Naive thymus-derived CD4-positive, alpha-beta T cell (primary cell): ENCODE measurements around the gene COBLL1. TPM values are rescaled to one million over a fixed set of nuclear protein-coding genes. Genes with fewer than 3 reads are reported as not detected.

Source experiments
- ATAC-seq: fragments of 150-1000 bp; cut with Tn5 transposase; 2 replicates; pipeline ENCODE4 v1.10.0; 2021; ENCODE audit warnings: mild to moderate bottlenecking, moderate library complexity
- CTCF ChIA-PET: fragments of 350-600 bp; sonication (Branson Sonifier 250); formaldehyde crosslinking; loops from one replicate; lab custom pipeline; 2021; ENCODE audit warnings: antibody characterized with exemption; lab: Charles Lee
- POLR2A ChIA-PET: fragments of 350-600 bp; sonication (Branson Sonifier 250); formaldehyde crosslinking; loops from one replicate; lab custom pipeline; 2021; ENCODE audit warnings: antibody characterized with exemption, inconsistent platforms; lab: Charles Lee
- DNase-seq, 9 donors: peaks; one replicate each; pipeline versions ENCODE4 v3.0.0 to v3.0.0-alpha.2; 2020 to 2022; ENCODE audit warnings: mixed read lengths in 1 of 9
- H3K27ac ChIP-seq: one replicate; pipeline ENCODE4 v1.7.0; 2013; ENCODE audit warnings: mild to moderate bottlenecking, low read depth, low read length, moderate library complexity
- H3K27me3 ChIP-seq, 2 donors: one replicate each; pipeline ENCODE4 v1.7.0; 2013; ENCODE audit warnings: low read length in 2 of 2, mild to moderate bottlenecking in 2 of 2, moderate library complexity in 2 of 2; ENCODE audit not compliant: control insufficient read depth in 2 of 2, insufficient read depth in 2 of 2
- H3K36me3 ChIP-seq, 3 experiments: 1 replicate in 2 of 3; 2 replicates in 1 of 3; pipeline ENCODE4 v1.7.0; 2013; ENCODE audit warnings: low read length in 3 of 3, mild to moderate bottlenecking in 3 of 3, moderate library complexity in 1 of 3; ENCODE audit not compliant: insufficient read depth in 3 of 3, control insufficient read depth in 2 of 3
- H3K4me1 ChIP-seq, 2 donors: one replicate each; pipeline ENCODE4 v1.7.0; 2013; ENCODE audit warnings: low read length in 2 of 2, mild to moderate bottlenecking in 2 of 2, moderate library complexity in 1 of 2; ENCODE audit not compliant: control insufficient read depth in 2 of 2, insufficient read depth in 2 of 2
- H3K4me3 ChIP-seq: 2 replicates; pipeline ENCODE4 v1.7.0; 2013; ENCODE audit warnings: mild to moderate bottlenecking, low read length
- H3K9me3 ChIP-seq, 3 experiments: 1 replicate in 2 of 3; 2 replicates in 1 of 3; pipeline ENCODE4 v1.7.0; 2013; ENCODE audit warnings: low read length in 3 of 3; ENCODE audit not compliant: control insufficient read depth in 2 of 3
- H3K27ac Mint-ChIP-seq, 9 donors: one replicate each; pipeline ENCODE4 v1.8.0; 2020 to 2022; ENCODE audit warnings: mixed read lengths in 9 of 9, mild to moderate bottlenecking in 8 of 9, moderate library complexity in 5 of 9, inconsistent platforms in 2 of 9
- H3K27me3 Mint-ChIP-seq, 5 donors: one replicate each; pipeline ENCODE4 v1.8.0; 2021 to 2022; ENCODE audit warnings: mixed read lengths in 5 of 5, mild to moderate bottlenecking in 1 of 5
- H3K36me3 Mint-ChIP-seq, 5 donors: one replicate each; pipeline ENCODE4 v1.8.0; 2020 to 2022; ENCODE audit warnings: mixed read lengths in 5 of 5, mild to moderate bottlenecking in 3 of 5, inconsistent platforms in 1 of 5
- H3K4me1 Mint-ChIP-seq, 7 donors: one replicate each; pipeline ENCODE4 v1.8.0; 2020 to 2022; ENCODE audit warnings: mixed read lengths in 7 of 7, mild to moderate bottlenecking in 3 of 7, inconsistent platforms in 1 of 7
- H3K4me3 Mint-ChIP-seq, 10 donors: one replicate each; pipeline ENCODE4 v1.8.0; 2020 to 2022; ENCODE audit warnings: mild to moderate bottlenecking in 10 of 10, mixed read lengths in 10 of 10, moderate library complexity in 6 of 10, inconsistent platforms in 2 of 10
- H3K9me3 Mint-ChIP-seq, 11 donors: one replicate each; pipeline ENCODE4 v1.8.0; 2020 to 2022; ENCODE audit warnings: mixed read lengths in 11 of 11, mild to moderate bottlenecking in 4 of 11, inconsistent platforms in 1 of 11, moderate library complexity in 1 of 11
- intact Hi-C, 2 donors: fragments of 100-400 bp; cut with micrococcal nuclease; formaldehyde crosslinking; loops; one replicate each; pipeline ENCODE4 v1.15.1; 2023
- polyA plus RNA-seq, 2 donors: library from polyadenylated mRNA; unstranded; fragments of 300-500 nt; fragmentation: Illumina TruSeq; gene quantifications; one replicate each; pipeline ENCODE4 v1.2.3, GENCODE V29; 2021
- total RNA-seq, 6 experiments: library from RNA in 5 of 6; stranded (reverse) in 5 of 6; gene quantifications; 1 replicate in 5 of 6; 2 replicates in 1 of 6; pipeline ENCODE4 v1.2.3 and lab custom pipeline; 2021 to 2026

The COBLL1 gene
- total and polyA plus RNA-seq, 7 experiments from 2014 or later = 0.22 to 8.0 (median 0.57) TPM; not detected in 2

DNA sequence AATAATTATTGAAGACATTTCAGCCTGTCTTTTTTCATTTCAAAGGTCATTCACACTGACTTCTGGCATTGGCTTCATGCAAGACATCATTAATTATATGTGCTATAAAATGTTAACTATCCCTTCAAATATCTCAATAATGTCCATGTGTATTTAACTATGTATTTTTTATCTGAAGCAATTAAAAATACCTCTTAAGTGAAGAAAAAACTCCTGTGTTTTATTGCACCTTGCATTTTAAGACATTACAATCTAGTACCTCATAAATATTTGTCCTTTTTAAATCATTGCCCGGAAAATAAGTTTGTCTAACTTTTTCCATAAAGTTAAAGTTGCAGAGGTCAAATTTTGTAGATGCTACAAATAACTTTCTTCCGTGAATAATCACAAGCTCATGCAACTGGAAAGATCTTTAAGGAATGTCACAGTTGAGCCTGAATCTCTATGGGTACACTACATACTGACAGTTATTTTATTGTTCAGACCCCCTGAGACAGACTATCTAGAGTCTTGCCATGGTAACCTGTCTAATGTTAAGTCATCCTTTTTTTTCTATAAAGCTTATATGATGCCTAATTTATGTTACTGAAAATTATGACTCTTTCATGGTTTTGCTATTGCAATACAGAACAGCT lies 38.4 kb upstream of the COBLL1 start:
- ChIA-PET POLR2A (no interaction called here), CTCF (no interaction called here)
- H3K4me3 ChIP-seq = no peak overlapping the region
- no peaks in the 10 kb centered on the region for H3K9me3 ChIP-seq
- DNase-seq = no peak
- H3K4me1 Mint-ChIP-seq = no peaks in the 10 kb centered on the region
- no peak overlapping the region for H3K27ac Mint-ChIP-seq
- no peaks in the 10 kb centered on the region for H3K36me3 Mint-ChIP-seq
- H3K4me1 ChIP-seq = no peaks in the 10 kb centered on the region
- H3K9me3 Mint-ChIP-seq = peaks cover 0 to 2% (median 0%) of the 10 kb centered on the region in 11 donors
- ATAC-seq = no peak
- no peak overlapping the region for H3K27ac ChIP-seq
- no peaks in the 10 kb centered on the region for H3K36me3 ChIP-seq
- intact Hi-C loops = no loop called here
- no peaks in the 10 kb centered on the region for H3K27me3 Mint-ChIP-seq
- no peaks in the 10 kb centered on the region for H3K27me3 ChIP-seq
- no peak overlapping the region for H3K4me3 Mint-ChIP-seq

DNA sequence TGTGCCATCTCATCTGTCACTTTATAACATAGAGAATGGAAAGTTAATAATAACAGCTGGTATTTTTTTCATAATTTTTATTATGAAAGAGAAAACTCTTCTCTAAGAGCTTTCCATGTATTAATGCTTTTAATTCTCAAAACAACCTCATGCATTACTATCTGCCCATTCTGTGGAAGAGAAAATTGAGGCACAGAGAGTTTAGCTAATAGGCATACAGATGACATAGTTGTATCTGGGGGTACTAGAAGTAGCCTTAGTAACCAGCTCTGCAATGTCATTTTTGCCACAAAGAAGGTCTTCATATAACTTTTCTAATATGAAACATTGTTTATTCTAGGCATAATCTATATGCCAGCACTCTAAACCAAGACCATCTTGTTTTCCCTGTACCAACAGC lies 36.3 kb upstream of the COBLL1 start:
- no peaks in the 10 kb centered on the region for H3K36me3 Mint-ChIP-seq
- CTCF ChIA-PET = no interaction called here
- POLR2A ChIA-PET = no interaction called here
- intact Hi-C loops = no loop called here
- H3K27ac Mint-ChIP-seq = no peak overlapping the region
- Histone ChIP-seq H3K4me3 (no peak overlapping the region), H3K9me3 (no peaks in the 10 kb centered on the region), H3K4me1 (no peaks in the 10 kb centered on the region), H3K27ac (no peak overlapping the region), H3K36me3 (no peaks in the 10 kb centered on the region), H3K27me3 (no peaks in the 10 kb centered on the region)
- no peaks in the 10 kb centered on the region for H3K27me3 Mint-ChIP-seq
- peaks cover 0 to 6% (median 0%) of the 10 kb centered on the region in 11 donors for H3K9me3 Mint-ChIP-seq
- H3K4me1 Mint-ChIP-seq = no peaks in the 10 kb centered on the region
- DNase-seq (no peak), ATAC-seq (no peak)
- H3K4me3 Mint-ChIP-seq = no peak overlapping the region

DNA sequence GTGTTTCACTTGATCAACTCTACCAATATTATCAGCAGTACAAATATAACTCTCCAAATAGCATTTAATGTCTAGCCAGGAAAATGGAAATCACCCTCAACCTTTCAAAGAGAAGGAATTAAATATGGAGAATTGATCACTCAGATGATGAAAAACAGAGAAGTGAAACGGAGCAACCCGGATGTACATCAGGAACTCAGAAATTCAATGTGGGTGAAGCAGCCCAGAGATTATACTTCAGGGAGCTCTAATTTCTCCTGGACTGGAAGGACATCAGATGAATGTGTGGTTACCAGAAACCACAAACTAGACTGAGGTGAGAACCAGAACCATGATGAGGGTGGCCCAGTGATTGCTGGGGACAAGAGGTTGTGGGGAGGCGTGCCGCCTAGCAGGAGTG lies 35.5 kb upstream of the COBLL1 start:
- ChIA-PET POLR2A (no interaction called here), CTCF (no interaction called here)
- H3K4me1 Mint-ChIP-seq = no peaks in the 10 kb centered on the region
- H3K4me3 Mint-ChIP-seq = no peak overlapping the region
- no peak overlapping the region for H3K27ac Mint-ChIP-seq
- H3K9me3 Mint-ChIP-seq = peaks cover 0 to 6% (median 0%) of the 10 kb centered on the region in 11 donors
- Histone ChIP-seq H3K27ac (no peak overlapping the region), H3K36me3 (no peaks in the 10 kb centered on the region), H3K4me3 (no peak overlapping the region), H3K9me3 (no peaks in the 10 kb centered on the region), H3K4me1 (no peaks in the 10 kb centered on the region), H3K27me3 (no peaks in the 10 kb centered on the region)
- H3K36me3 Mint-ChIP-seq = no peaks in the 10 kb centered on the region
- intact Hi-C loops = no loop called here
- no peaks in the 10 kb centered on the region for H3K27me3 Mint-ChIP-seq
- DNase-seq = no peak
- ATAC-seq = no peak

DNA sequence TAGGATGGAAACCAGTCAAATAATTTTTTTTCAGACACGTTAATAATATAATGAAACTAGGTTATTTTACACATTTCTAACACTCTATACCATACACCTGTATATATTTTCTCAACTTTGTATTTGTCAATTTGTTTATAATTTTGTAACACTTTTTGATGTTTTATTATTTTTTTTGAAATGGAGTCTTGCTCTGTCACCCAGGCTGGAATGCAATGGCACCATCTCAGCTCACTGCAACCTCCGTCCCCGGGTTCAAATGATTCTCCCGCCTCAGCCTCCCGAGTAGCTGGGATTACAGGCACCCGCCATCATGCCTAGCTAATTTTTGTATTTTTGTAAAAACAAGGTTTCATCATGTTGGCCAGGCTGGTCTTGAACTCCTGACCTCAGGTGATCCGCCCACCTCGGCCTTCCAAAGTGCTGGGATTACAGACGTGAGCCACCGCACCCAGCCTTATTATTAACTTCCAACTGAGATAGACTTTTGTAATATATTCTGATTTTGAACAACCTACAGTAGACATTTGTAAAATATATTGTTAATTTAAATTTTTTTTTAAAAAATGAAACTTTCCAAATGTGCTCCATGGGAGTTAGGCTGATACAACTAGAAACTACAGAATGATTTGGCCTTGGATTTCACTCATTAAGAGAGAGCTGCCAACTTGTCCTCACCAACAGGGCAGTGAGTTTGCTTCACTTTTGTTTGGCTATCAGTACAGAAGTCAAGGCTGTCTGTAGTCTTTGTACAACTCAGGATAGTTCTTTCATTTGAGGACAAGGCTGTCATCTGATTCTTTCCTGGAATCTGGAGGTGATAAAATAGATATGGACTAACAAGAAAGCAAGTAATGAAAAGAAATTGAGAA lies 33.9 kb upstream of the COBLL1 start:
- no peak for DNase-seq
- H3K27me3 ChIP-seq = no peaks in the 10 kb centered on the region
- H3K27ac ChIP-seq = no peak overlapping the region
- no peak overlapping the region for H3K27ac Mint-ChIP-seq
- H3K4me3 Mint-ChIP-seq = no peak overlapping the region
- ATAC-seq = no peak
- no peaks in the 10 kb centered on the region for H3K4me1 ChIP-seq
- no peaks in the 10 kb centered on the region for H3K4me1 Mint-ChIP-seq
- ChIA-PET POLR2A (no interaction called here), CTCF (no interaction called here)
- no peak overlapping the region for H3K4me3 ChIP-seq
- H3K27me3 Mint-ChIP-seq = no peaks in the 10 kb centered on the region
- no peaks in the 10 kb centered on the region for H3K9me3 ChIP-seq
- intact Hi-C loops = no loop called here
- H3K36me3 Mint-ChIP-seq = no peaks in the 10 kb centered on the region
- peaks cover 0 to 5% (median 0%) of the 10 kb centered on the region in 11 donors for H3K9me3 Mint-ChIP-seq
- no peaks in the 10 kb centered on the region for H3K36me3 ChIP-seq

GRCh38 chr2:164873210-164873908 lies 31.7 kb upstream of the COBLL1 start:
- peaks cover 0 to 4% (median 0%) of the 10 kb centered on the region in 5 donors for H3K27me3 Mint-ChIP-seq
- no peaks in the 10 kb centered on the region for H3K4me1 Mint-ChIP-seq
- Histone ChIP-seq H3K4me1 (no peaks in the 10 kb centered on the region), H3K9me3 (no peaks in the 10 kb centered on the region), H3K27ac (no peak overlapping the region), H3K36me3 (no peaks in the 10 kb centered on the region), H3K4me3 (no peak overlapping the region), H3K27me3 (no peaks in the 10 kb centered on the region)
- ATAC-seq (no peak), DNase-seq (no peak)
- POLR2A ChIA-PET = no interaction called here
- CTCF ChIA-PET = no interaction called here
- no peak overlapping the region for H3K27ac Mint-ChIP-seq
- intact Hi-C loops = no loop called here
- H3K4me3 Mint-ChIP-seq = no peak overlapping the region
- peaks cover 0 to 5% (median 0%) of the 10 kb centered on the region in 11 donors for H3K9me3 Mint-ChIP-seq
- no peaks in the 10 kb centered on the region for H3K36me3 Mint-ChIP-seq

DNA sequence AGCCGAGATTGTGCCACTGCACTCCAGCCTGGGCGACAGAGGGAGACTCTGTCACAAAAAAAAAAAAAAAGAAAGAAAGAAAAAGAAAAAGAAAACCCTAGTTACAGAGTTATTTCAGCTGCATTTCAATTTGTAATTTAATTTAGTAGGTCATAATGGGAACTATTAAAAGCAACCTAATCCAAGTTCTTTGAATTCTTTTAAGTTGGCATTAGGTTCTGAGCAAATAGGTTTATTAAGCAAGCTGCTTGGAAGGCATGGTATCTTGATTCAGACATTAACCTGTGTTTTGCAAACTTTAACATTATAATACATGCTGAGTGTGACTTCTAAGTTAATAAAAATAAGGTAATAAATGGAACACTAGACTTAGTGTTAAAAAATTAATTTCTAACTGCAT lies 29.8 kb upstream of the COBLL1 start:
- Mint-ChIP-seq H3K27me3 (peaks cover 0 to 5% (median 0%) of the 10 kb centered on the region in 5 donors), H3K4me1 (no peaks in the 10 kb centered on the region), H3K9me3 (peaks cover 0 to 5% (median 0%) of the 10 kb centered on the region in 11 donors), H3K36me3 (no peaks in the 10 kb centered on the region), H3K4me3 (no peak overlapping the region), H3K27ac (no peak overlapping the region)
- no peaks in the 10 kb centered on the region for H3K4me1 ChIP-seq
- intact Hi-C loops = no loop called here
- POLR2A ChIA-PET = no interaction called here
- H3K4me3 ChIP-seq = no peak overlapping the region
- no peaks in the 10 kb centered on the region for H3K36me3 ChIP-seq
- H3K27me3 ChIP-seq = no peaks in the 10 kb centered on the region
- H3K27ac ChIP-seq = no peak overlapping the region
- no peak for ATAC-seq
- no peak for DNase-seq
- H3K9me3 ChIP-seq = no peaks in the 10 kb centered on the region
- CTCF ChIA-PET = no interaction called here
